CD4-positive, alpha-beta T cell (primary cell): ENCODE data around the gene HIPK2. TPM values are rescaled to one million over a fixed set of nuclear protein-coding genes. Genes with fewer than 3 reads are reported as not detected.

Experiments used
- ATAC-seq: fragments of 200-7000 bp; cut with Tn5 transposase; one replicate; pipeline ENCODE4 v1.10.0; 2022; ENCODE audit warnings: mild to moderate bottlenecking; ENCODE audit not compliant: poor library complexity
- CTCF ChIA-PET: fragments of 350-600 bp; sonication (Branson Sonifier 250); formaldehyde crosslinking; loops from one replicate; lab custom pipeline; 2021; ENCODE audit warnings: antibody characterized with exemption, inconsistent platforms; lab: Charles Lee
- POLR2A ChIA-PET: fragments of 350-600 bp; sonication (Branson Sonifier 250); formaldehyde crosslinking; loops from one replicate; lab custom pipeline; 2021; ENCODE audit warnings: antibody characterized with exemption, inconsistent platforms; lab: Charles Lee
- DNase-seq, 14 experiments: peaks; one replicate each; pipeline ENCODE4 v3.0.0-alpha.2; 2013 to 2020; ENCODE audit warnings: mixed read lengths in 2 of 14
- H3K27ac ChIP-seq, 2 donors: one replicate each; pipeline versions ENCODE4 v1.5.1 to v1.7.0; 2013; ENCODE audit warnings: low read length in 2 of 2, low read depth in 1 of 2, mild to moderate bottlenecking in 1 of 2
- H3K27me3 ChIP-seq, 2 experiments: 1 replicate in 1 of 2; 2 replicates in 1 of 2; pipeline versions ENCODE4 v1.6.1 to v1.7.0; 2013; ENCODE audit warnings: low read length in 2 of 2, control low read depth in 1 of 2, mild to moderate bottlenecking in 1 of 2, moderate library complexity in 1 of 2; ENCODE audit not compliant: insufficient read depth in 2 of 2, control insufficient read depth in 1 of 2
- H3K36me3 ChIP-seq: one replicate; pipeline ENCODE4 v1.6.1; 2013; ENCODE audit warnings: low read length, control low read depth; ENCODE audit not compliant: insufficient read depth
- H3K4me1 ChIP-seq: one replicate; pipeline ENCODE4 v1.6.1; 2013; ENCODE audit warnings: low read length, control low read depth; ENCODE audit not compliant: insufficient read depth
- H3K4me3 ChIP-seq: one replicate; pipeline ENCODE4 v1.5.1; 2013; ENCODE audit warnings: mild to moderate bottlenecking, low read length, moderate library complexity
- H3K9me3 ChIP-seq, 2 experiments: 1 replicate in 1 of 2; 2 replicates in 1 of 2; pipeline versions ENCODE4 v1.6.1 to v1.7.0; 2013; ENCODE audit warnings: low read length in 2 of 2, mild to moderate bottlenecking in 2 of 2, control low read depth in 1 of 2, moderate library complexity in 1 of 2; ENCODE audit not compliant: control insufficient read depth in 1 of 2, insufficient read depth in 1 of 2
- H3K27ac Mint-ChIP-seq: one replicate; pipeline ENCODE4 v1.8.0; 2020; ENCODE audit warnings: mixed read lengths
- H3K27me3 Mint-ChIP-seq: one replicate; pipeline ENCODE4 v1.8.0; 2021; ENCODE audit warnings: mixed read lengths
- H3K36me3 Mint-ChIP-seq: one replicate; pipeline ENCODE4 v1.8.0; 2021; ENCODE audit warnings: low read depth, mixed read lengths
- H3K4me1 Mint-ChIP-seq: one replicate; pipeline ENCODE4 v1.8.0; 2021; ENCODE audit warnings: low read depth, mixed read lengths
- H3K4me3 Mint-ChIP-seq: one replicate; pipeline ENCODE4 v1.8.0; 2020; ENCODE audit warnings: mild to moderate bottlenecking, mixed read lengths
- H3K9me3 Mint-ChIP-seq: one replicate; pipeline ENCODE4 v1.8.0; 2020; ENCODE audit warnings: mixed read lengths
- CTCF ChIP-seq: fragments of 200-600 bp; IDR thresholded peaks from one replicate; pipeline ENCODE4 v1.8.0; 2022; ENCODE audit warnings: antibody characterized with exemption, mild to moderate bottlenecking
- intact Hi-C, 2 experiments: fragments of 100-400 bp; cut with DNase I in 1 of 2; cut with micrococcal nuclease in 1 of 2; formaldehyde crosslinking; loops; one replicate each; pipeline versions ENCODE4 v1.15.1 to v1.9.0; 2023 to 2025; cut with DNase I, micrococcal nuclease
- total RNA-seq, 174 experiments: library from RNA in 2 of 174; stranded (reverse) in 2 of 174; gene quantifications; one replicate each; pipeline ENCODE4 v1.2.3 and lab custom pipeline; 2021 to 2026

Gene HIPK2
- total RNA-seq, 2 experiments from 2014 or later: 36.5 to 37.0 TPM

- Histone ChIP-seq H3K27me3 (no peaks in the 10 kb centered on the region), H3K4me1 (peaks cover 39% of the 10 kb centered on the region), H3K4me3 (no peak overlapping the region), H3K36me3 (peaks cover 6% of the 10 kb centered on the region), H3K27ac (no peak overlapping the region), H3K9me3 (no peaks in the 10 kb centered on the region)
- Mint-ChIP-seq H3K9me3 (no peaks in the 10 kb centered on the region), H3K27me3 (no peaks in the 10 kb centered on the region), H3K4me3 (no peak overlapping the region), H3K36me3 (peaks cover 21% of the 10 kb centered on the region), H3K27ac (peak overlapping the region; percentile 59), H3K4me1 (peaks cover 62% of the 10 kb centered on the region)
- ATAC-seq: no peak
- TF ChIP-seq CTCF: no peak
- intact Hi-C loops: no loop called here
- CTCF ChIA-PET: no interaction called here
- DNase-seq: no peak
- POLR2A ChIA-PET: interaction anchor here (0.8 kb wide), 1 partner anchor 32 kb away, joined by 3 read pairs; no protein-coding TSS in a partner anchor
These were observed 32.8 kb downstream of the HIPK2 start for GRCh38 chr7:139744768-139745677.

GRCh38 chr7:139743967-139744767, 33.6 kb downstream of the HIPK2 start:
- no peak for DNase-seq
- POLR2A ChIA-PET: interaction anchor here (0.8 kb wide), 1 partner anchor 33 kb away, joined by 3 read pairs; no protein-coding TSS in a partner anchor
- H3K27ac ChIP-seq: no peak overlapping the region
- CTCF ChIA-PET: no interaction called here
- Mint-ChIP-seq H3K36me3 (peaks cover 15% of the 10 kb centered on the region), H3K27me3 (no peaks in the 10 kb centered on the region), H3K4me1 (peaks cover 62% of the 10 kb centered on the region), H3K9me3 (no peaks in the 10 kb centered on the region), H3K4me3 (no peak overlapping the region), H3K27ac (peak overlapping the region; percentile 2)
- no peak for ATAC-seq
- H3K36me3 ChIP-seq: peaks cover 6% of the 10 kb centered on the region
- no peak for TF ChIP-seq CTCF
- no peaks in the 10 kb centered on the region for H3K27me3 ChIP-seq
- intact Hi-C loops: no loop called here
- no peaks in the 10 kb centered on the region for H3K9me3 ChIP-seq
- no peak overlapping the region for H3K4me3 ChIP-seq
- peaks cover 37% of the 10 kb centered on the region for H3K4me1 ChIP-seq

GRCh38 chr7:139743267-139743966, 34.4 kb downstream of the HIPK2 start:
- ATAC-seq (no peak), DNase-seq (no peak)
- no peaks in the 10 kb centered on the region for H3K27me3 Mint-ChIP-seq
- ChIA-PET CTCF (no interaction called here), POLR2A (no interaction called here)
- H3K9me3 Mint-ChIP-seq: no peaks in the 10 kb centered on the region
- no peak overlapping the region for H3K27ac ChIP-seq
- no peaks in the 10 kb centered on the region for H3K27me3 ChIP-seq
- H3K4me3 Mint-ChIP-seq: no peak overlapping the region
- peaks cover 17% of the 10 kb centered on the region for H3K36me3 Mint-ChIP-seq
- TF ChIP-seq CTCF: no peak
- no peaks in the 10 kb centered on the region for H3K9me3 ChIP-seq
- no peak overlapping the region for H3K4me3 ChIP-seq
- peaks cover 6% of the 10 kb centered on the region for H3K36me3 ChIP-seq
- intact Hi-C loops: no loop called here
- peaks cover 39% of the 10 kb centered on the region for H3K4me1 ChIP-seq
- H3K4me1 Mint-ChIP-seq: peaks cover 62% of the 10 kb centered on the region
- peak overlapping the region; percentile 2 for H3K27ac Mint-ChIP-seq
